SK-N-SH (cell line): Measurements from ENCODE around the gene MRPS35.
"Not testable (repeated sequence)": the region's sequence is repeated elsewhere in the genome, so short reads cannot be mapped to it uniquely, and the experiment has no call there.

ENCODE experiments used
- CHD2 ChIP-seq: fragments of 150-350 bp; IDR thresholded peaks from 2 replicates; pipeline ENCODE4 v1.6.1; 2018; ENCODE audit warnings: low read length; ENCODE audit not compliant: partially characterized antibody
- EZH2phosphoT487 ChIP-seq: fragments of 200-600 bp; sonication (generic); IDR thresholded peaks from 2 replicates; pipeline ENCODE4 v1.6.1; 2017; ENCODE audit warnings: low read depth, mixed run types, mild to moderate bottlenecking, antibody characterized with exemption, moderate library complexity, borderline replicate concordance
- GABPA ChIP-seq: IDR thresholded peaks from 2 replicates; pipeline ENCODE4 v1.4.0; 2012; ENCODE audit warnings: low read depth, mild to moderate bottlenecking
- NRF1 ChIP-seq: IDR thresholded peaks from 2 replicates; pipeline ENCODE4 v1.6.1; 2012; ENCODE audit warnings: low read depth, mild to moderate bottlenecking, low read length
- RAD21 ChIP-seq: IDR thresholded peaks from 2 replicates; pipeline ENCODE4 v1.6.1; 2012; ENCODE audit warnings: mild to moderate bottlenecking, low read length
- TAF1 ChIP-seq: IDR thresholded peaks from 2 replicates; pipeline ENCODE4 v1.6.1; 2012; ENCODE audit warnings: low read depth, mild to moderate bottlenecking, low read length, moderate library complexity, borderline replicate concordance
- TF ChIP-seq, protein P1 (sequence below): fragments of 200-600 bp; sonication (generic); IDR thresholded peaks from 2 replicates; pipeline ENCODE4 v1.6.1; 2017; ENCODE audit warnings: antibody characterized with exemption, mild to moderate bottlenecking, moderate library complexity
- TF ChIP-seq, protein P2 (sequence below): IDR thresholded peaks from 2 replicates; pipeline ENCODE4 v1.6.1; 2012; ENCODE audit warnings: mild to moderate bottlenecking, low read depth, low read length, moderate library complexity

DNA sequence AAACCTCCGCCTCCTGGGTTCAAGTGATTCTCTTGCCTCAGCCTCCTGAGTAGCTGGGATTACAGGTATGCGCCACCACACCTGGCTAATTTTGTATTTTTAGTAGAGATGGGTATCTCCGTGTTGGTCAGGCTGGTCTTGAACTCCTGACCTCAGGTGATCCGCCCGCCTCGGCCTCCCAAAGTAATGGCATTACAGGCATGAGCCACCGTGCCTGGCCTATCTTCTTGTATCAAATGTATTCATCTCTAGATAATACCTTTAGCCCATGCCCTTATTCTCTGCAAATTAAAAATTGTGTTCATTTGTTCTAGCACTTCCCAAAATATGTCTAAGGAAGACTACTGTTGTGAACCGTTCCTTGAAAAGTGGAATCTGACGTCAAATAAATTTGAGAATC lies 23.7 kb downstream of the MRPS35 start:
- TF ChIP-seq, protein P1, sequence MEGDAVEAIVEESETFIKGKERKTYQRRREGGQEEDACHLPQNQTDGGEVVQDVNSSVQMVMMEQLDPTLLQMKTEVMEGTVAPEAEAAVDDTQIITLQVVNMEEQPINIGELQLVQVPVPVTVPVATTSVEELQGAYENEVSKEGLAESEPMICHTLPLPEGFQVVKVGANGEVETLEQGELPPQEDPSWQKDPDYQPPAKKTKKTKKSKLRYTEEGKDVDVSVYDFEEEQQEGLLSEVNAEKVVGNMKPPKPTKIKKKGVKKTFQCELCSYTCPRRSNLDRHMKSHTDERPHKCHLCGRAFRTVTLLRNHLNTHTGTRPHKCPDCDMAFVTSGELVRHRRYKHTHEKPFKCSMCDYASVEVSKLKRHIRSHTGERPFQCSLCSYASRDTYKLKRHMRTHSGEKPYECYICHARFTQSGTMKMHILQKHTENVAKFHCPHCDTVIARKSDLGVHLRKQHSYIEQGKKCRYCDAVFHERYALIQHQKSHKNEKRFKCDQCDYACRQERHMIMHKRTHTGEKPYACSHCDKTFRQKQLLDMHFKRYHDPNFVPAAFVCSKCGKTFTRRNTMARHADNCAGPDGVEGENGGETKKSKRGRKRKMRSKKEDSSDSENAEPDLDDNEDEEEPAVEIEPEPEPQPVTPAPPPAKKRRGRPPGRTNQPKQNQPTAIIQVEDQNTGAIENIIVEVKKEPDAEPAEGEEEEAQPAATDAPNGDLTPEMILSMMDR, result not testable (repeated sequence)
- not testable (repeated sequence) for TF ChIP-seq RAD21, GABPA, TAF1, NRF1, EZH2phosphoT487, CHD2
- TF ChIP-seq, protein P2, sequence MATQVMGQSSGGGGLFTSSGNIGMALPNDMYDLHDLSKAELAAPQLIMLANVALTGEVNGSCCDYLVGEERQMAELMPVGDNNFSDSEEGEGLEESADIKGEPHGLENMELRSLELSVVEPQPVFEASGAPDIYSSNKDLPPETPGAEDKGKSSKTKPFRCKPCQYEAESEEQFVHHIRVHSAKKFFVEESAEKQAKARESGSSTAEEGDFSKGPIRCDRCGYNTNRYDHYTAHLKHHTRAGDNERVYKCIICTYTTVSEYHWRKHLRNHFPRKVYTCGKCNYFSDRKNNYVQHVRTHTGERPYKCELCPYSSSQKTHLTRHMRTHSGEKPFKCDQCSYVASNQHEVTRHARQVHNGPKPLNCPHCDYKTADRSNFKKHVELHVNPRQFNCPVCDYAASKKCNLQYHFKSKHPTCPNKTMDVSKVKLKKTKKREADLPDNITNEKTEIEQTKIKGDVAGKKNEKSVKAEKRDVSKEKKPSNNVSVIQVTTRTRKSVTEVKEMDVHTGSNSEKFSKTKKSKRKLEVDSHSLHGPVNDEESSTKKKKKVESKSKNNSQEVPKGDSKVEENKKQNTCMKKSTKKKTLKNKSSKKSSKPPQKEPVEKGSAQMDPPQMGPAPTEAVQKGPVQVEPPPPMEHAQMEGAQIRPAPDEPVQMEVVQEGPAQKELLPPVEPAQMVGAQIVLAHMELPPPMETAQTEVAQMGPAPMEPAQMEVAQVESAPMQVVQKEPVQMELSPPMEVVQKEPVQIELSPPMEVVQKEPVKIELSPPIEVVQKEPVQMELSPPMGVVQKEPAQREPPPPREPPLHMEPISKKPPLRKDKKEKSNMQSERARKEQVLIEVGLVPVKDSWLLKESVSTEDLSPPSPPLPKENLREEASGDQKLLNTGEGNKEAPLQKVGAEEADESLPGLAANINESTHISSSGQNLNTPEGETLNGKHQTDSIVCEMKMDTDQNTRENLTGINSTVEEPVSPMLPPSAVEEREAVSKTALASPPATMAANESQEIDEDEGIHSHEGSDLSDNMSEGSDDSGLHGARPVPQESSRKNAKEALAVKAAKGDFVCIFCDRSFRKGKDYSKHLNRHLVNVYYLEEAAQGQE, result not testable (repeated sequence)
